ENCODE measurements around the gene LEF1.

LEF1 gene

DNA sequence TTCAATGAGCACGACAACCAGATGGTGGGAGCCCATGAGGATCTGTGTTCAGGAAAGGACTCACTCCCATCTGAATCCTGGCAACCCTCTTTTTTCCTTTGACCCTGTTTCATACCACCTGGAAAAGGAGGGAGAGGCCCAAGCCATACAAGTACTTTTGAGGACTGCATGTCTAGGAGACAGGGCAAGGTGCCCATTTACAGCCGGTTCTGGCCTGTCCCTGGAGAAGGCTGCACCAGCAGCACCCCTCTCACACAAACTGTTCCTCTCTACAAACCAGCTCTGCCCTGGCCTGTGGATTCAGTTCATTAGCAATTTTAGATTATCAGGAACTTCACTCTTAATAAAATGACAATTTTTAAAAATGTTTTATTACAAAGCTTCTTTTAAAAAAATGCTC is 121.5 kb downstream of the LEF1 start:
- DNase-seq (ENCODE audit: low read depth) = no peak
- TF ChIP-seq, protein P1, sequence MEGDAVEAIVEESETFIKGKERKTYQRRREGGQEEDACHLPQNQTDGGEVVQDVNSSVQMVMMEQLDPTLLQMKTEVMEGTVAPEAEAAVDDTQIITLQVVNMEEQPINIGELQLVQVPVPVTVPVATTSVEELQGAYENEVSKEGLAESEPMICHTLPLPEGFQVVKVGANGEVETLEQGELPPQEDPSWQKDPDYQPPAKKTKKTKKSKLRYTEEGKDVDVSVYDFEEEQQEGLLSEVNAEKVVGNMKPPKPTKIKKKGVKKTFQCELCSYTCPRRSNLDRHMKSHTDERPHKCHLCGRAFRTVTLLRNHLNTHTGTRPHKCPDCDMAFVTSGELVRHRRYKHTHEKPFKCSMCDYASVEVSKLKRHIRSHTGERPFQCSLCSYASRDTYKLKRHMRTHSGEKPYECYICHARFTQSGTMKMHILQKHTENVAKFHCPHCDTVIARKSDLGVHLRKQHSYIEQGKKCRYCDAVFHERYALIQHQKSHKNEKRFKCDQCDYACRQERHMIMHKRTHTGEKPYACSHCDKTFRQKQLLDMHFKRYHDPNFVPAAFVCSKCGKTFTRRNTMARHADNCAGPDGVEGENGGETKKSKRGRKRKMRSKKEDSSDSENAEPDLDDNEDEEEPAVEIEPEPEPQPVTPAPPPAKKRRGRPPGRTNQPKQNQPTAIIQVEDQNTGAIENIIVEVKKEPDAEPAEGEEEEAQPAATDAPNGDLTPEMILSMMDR (IDR thresholded peaks at IDR 0.05; ENCODE audit: insufficient read depth, low read depth, low read length, missing control alignments) = no peak
- no peak overlapping the region for H3K4me3 ChIP-seq (ENCODE audit: low read depth, low read length)

DNA sequence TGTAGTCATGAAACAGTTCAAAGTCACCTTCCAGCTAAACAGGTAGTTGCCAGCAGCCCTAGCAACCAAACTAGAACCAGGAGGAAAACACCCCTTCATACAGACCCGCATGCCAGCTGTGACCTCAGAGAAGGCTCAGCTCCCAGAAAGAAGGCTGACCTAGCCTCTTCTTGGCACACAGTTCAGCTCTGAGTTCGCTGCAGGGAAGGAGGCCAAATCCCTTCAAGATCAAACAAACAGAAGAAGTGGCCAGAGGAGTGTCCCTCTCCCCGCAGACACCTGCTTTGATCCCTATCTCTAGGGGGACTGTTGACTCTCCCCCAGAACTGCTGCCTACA is 123.1 kb downstream of the LEF1 start:
- DNase-seq (ENCODE audit: low read depth) = no peak
- TF ChIP-seq, protein P1 (IDR thresholded peaks at IDR 0.05; ENCODE audit: insufficient read depth, low read depth, low read length, missing control alignments) = no peak
- no peak overlapping the region for H3K4me3 ChIP-seq (ENCODE audit: low read depth, low read length)

DNA sequence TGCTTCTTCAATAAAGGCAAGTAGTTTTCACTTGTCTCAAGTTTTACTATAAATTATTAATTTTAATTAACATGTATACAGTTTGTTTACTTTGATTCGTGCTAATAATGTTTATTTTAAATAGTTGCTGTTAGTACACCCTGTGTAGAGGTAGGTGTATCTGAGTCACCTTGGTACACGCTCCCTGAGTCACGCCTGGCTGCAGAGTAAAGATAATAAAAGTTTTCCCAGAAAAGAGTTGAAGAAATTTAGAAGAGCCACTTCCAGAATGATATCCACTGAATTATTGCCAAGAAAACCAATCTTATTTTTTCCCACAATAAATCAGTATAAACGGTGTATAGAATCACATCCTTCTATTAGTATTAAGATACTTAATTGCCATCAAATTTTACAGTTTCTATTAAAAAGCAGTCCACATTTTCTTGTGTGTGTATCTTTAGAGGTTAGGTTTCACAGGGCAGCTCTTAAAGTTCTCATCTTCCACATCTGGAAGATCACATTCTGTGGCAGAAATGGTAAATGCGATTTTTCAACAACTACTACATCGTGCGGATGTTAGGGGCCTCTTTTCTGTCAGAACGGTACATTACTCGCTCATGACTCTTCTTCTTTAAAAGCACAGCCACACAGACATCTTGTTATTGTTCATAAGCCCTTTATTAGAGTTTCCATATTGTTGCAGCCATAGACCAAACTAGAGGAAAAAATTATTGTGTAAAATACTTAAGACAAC is 123.6 kb downstream of the LEF1 start:
- no peak overlapping the region for H3K4me3 ChIP-seq (ENCODE audit: low read depth, low read length)
- no peak for DNase-seq (ENCODE audit: low read depth)
- TF ChIP-seq, protein P1 (IDR thresholded peaks at IDR 0.05; ENCODE audit: insufficient read depth, low read depth, low read length, missing control alignments) = no peak

DNA sequence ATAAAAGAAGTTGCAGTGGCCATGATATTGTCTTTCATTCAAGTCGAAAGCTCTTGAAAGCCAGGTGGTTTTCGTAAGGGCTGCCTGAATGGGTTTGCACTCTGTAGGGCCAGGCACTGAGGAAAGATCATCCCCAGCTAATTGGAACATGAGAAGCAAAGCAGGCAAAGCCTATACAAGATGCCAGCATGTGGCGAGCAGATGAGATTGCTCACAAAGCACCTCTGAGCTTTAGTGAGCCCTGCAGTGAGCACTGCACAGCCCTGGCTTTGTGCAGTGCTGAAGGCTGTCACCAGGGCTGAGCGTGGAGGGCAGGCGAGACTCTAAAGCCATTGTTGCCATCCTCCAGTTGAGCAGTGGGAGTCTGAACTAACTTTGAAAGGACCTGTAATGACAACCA is 125.2 kb downstream of the LEF1 start:
- no peak for DNase-seq (ENCODE audit: low read depth)
- TF ChIP-seq, protein P1 (IDR thresholded peaks at IDR 0.05; ENCODE audit: insufficient read depth, low read depth, low read length, missing control alignments) = no peak
- no peak overlapping the region for H3K4me3 ChIP-seq (ENCODE audit: low read depth, low read length)

DNA sequence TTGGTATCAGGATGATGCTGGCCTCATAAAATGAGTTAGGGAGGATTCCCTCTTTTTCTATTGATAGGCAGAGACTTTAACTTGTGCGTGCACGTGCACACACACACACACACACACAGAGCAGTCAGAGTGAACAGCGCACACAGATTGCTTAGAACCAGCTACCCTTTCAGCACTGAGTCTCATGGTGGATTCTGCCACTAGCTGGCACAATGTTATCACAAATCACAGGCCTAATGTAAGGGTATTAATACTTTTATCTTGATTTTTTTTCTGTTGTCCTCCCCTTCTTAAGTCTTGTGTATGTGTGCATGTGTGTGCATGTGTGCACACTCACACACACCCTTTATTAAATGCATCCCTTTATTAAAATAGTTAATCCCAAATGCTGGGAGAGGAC is 125.8 kb downstream of the LEF1 start:
- H3K4me3 ChIP-seq (ENCODE audit: low read depth, low read length) = no peak overlapping the region
- TF ChIP-seq, protein P1 (IDR thresholded peaks at IDR 0.05; ENCODE audit: insufficient read depth, low read depth, low read length, missing control alignments) = peak; percentile 13
- DNase-seq (ENCODE audit: low read depth) = no peak

DNA sequence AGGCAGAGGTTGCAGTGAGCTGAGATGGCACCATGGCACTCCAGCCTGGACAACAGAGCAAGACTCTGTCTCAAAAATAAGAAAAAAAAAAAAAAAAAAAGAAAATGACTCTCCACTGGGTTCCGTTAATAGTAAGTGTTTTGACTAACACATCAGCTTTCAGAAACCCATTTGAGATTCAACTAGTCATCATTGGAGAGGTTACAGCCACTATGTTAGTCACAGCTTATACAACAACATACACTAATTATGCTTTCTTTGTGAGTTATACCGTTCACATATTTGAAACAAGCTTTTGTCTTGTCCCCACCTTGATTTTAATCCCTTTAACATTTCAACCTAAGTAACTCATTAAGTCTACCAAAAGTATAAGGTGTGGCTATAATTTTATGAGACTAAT is 130.8 kb downstream of the LEF1 start:
- H3K4me3 ChIP-seq (ENCODE audit: low read depth, low read length) = no peak overlapping the region
- TF ChIP-seq, protein P1 (IDR thresholded peaks at IDR 0.05; ENCODE audit: insufficient read depth, low read depth, low read length, missing control alignments) = no peak
- no peak for DNase-seq (ENCODE audit: low read depth)

DNA sequence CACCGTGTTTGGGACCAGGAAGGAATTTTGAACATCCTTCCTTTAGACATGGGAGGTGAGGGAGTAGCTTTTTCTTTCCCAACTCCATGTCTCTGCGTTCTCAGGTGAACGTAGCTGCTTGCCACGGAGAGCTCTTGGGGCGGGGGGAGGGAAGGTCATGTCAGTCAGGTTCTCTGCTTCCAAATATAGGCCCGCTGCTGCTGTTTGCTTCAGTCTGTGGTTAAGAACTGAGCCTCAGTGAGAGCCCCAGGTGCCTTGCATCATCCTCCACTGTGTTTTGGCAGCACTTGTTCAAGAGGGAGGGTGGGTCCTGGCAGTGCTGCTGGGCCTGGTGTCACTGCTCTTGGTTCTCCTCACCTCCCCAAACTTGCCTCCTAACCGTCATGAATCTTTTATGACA is 132.5 kb downstream of the LEF1 start:
- H3K4me3 ChIP-seq (ENCODE audit: low read depth, low read length) = no peak overlapping the region; the same call in none of the 2 replicates
- peak; percentile 89 for DNase-seq (ENCODE audit: low read depth)

More for the DNA sequence above, 132.5 kb downstream of the LEF1 start:
- TF ChIP-seq, protein P1 (IDR thresholded peaks at IDR 0.05; ENCODE audit: insufficient read depth, low read depth, low read length, missing control alignments) = no peak
